Liver (tissue), 3 donors: ENCODE measurements around the gene KCNT1.

Source experiments
- EGR1 ChIP-seq, 2 donors: IDR thresholded peaks; 2 replicates each; pipeline ENCODE4 v1.6.1; 2016 to 2018; ENCODE audit warnings: antibody characterized with exemption in 2 of 2, low read depth in 2 of 2
- GABPA ChIP-seq, 2 donors: IDR thresholded peaks in 1 of 2; conservative IDR thresholded peaks in 1 of 2; 2 replicates each; pipeline ENCODE4 v1.6.1; 2016; ENCODE audit warnings: antibody characterized with exemption in 2 of 2, mild to moderate bottlenecking in 1 of 2, moderate library complexity in 1 of 2
- HNF4A ChIP-seq, 2 donors: conservative IDR thresholded peaks; 2 replicates each; pipeline ENCODE4 v1.6.1; 2016; ENCODE audit warnings: antibody characterized with exemption in 2 of 2, mild to moderate bottlenecking in 2 of 2
- RAD21 ChIP-seq, 2 donors: IDR thresholded peaks; 2 replicates each; pipeline ENCODE4 v1.6.1; 2016; ENCODE audit warnings: antibody characterized with exemption in 2 of 2, mild to moderate bottlenecking in 2 of 2
- RXRA ChIP-seq, 2 donors: IDR thresholded peaks; 2 replicates each; pipeline ENCODE4 v1.6.1; 2017 to 2018; ENCODE audit warnings: antibody characterized with exemption in 2 of 2, mild to moderate bottlenecking in 1 of 2
- SP1 ChIP-seq: IDR thresholded peaks from 2 replicates; pipeline ENCODE4 v1.6.1; 2018; ENCODE audit warnings: antibody characterized with exemption, mild to moderate bottlenecking
- TAF1 ChIP-seq: conservative IDR thresholded peaks from 2 replicates; pipeline ENCODE4 v1.6.1; 2016; ENCODE audit warnings: antibody characterized with exemption, mild to moderate bottlenecking
- YY1 ChIP-seq: IDR thresholded peaks from 2 replicates; pipeline ENCODE4 v1.6.1; 2016; ENCODE audit warnings: antibody characterized with exemption, mild to moderate bottlenecking
- TF ChIP-seq, protein P1 (sequence below): fragments of 150-350 bp; IDR thresholded peaks from 2 replicates; pipeline ENCODE4 v1.5.1; 2017; ENCODE audit warnings: improper control_type of control experiment, low read depth, low read length; ENCODE audit not compliant: missing input control
- TF ChIP-seq, protein P2 (sequence below): IDR thresholded peaks from 2 replicates; pipeline ENCODE4 v1.6.1; 2016; ENCODE audit warnings: antibody characterized with exemption
- TF ChIP-seq, protein P3 (sequence below): IDR thresholded peaks from 2 replicates; pipeline ENCODE4 v1.6.1; 2016; ENCODE audit warnings: antibody characterized with exemption
- TF ChIP-seq, protein P4 (sequence below): IDR thresholded peaks from 2 replicates; pipeline ENCODE4 v1.6.1; 2016; ENCODE audit warnings: antibody characterized with exemption
- TF ChIP-seq, protein P5 (sequence below): IDR thresholded peaks from 2 replicates; pipeline ENCODE4 v1.6.1; 2016; ENCODE audit warnings: antibody characterized with exemption, mild to moderate bottlenecking
- donor health status: healthy.
- donor health status: healthy.

DNA sequence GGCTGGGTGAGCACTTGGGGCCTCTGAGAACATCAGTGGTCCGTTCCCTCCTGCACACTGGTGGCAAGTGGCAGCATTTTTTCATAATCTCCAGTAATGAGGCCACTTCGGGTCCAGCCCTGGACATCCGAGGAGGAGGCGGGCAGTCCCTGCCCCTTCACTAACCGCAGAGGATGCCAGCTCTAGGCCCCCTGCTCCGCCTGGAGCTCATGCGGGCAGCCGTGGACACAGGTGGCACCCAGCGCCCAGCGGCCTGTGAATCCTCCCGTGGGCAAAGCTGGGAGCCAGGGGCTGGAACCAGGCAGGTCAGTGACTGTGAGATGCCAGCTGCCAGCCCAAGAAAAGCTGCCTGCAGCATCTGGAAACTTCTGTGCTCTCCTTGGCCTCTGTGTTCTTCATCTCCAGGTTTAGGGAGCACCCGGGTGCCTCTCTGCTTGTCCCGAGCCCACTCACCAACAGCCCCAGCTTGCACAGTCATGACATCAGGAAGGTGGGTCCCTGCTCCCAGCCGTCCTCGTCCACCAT is 92.4 kb downstream of the KCNT1 start:
- TF ChIP-seq, protein P1, sequence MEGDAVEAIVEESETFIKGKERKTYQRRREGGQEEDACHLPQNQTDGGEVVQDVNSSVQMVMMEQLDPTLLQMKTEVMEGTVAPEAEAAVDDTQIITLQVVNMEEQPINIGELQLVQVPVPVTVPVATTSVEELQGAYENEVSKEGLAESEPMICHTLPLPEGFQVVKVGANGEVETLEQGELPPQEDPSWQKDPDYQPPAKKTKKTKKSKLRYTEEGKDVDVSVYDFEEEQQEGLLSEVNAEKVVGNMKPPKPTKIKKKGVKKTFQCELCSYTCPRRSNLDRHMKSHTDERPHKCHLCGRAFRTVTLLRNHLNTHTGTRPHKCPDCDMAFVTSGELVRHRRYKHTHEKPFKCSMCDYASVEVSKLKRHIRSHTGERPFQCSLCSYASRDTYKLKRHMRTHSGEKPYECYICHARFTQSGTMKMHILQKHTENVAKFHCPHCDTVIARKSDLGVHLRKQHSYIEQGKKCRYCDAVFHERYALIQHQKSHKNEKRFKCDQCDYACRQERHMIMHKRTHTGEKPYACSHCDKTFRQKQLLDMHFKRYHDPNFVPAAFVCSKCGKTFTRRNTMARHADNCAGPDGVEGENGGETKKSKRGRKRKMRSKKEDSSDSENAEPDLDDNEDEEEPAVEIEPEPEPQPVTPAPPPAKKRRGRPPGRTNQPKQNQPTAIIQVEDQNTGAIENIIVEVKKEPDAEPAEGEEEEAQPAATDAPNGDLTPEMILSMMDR, result no peak
- no peak for TF ChIP-seq TAF1
- TF ChIP-seq RAD21 (IDR thresholded peaks at IDR 0.05), result no peak
- no peak for TF ChIP-seq EGR1 (IDR thresholded peaks at IDR 0.05; ENCODE audit: low read depth in 2 of 2)
- no peak for TF ChIP-seq YY1
- no peak for TF ChIP-seq SP1
- no peak for TF ChIP-seq GABPA (IDR thresholded peaks at IDR 0.05 in 1 of 2, conservative IDR thresholded peaks at IDR 0.05 in 1 of 2)
- TF ChIP-seq, protein P2, sequence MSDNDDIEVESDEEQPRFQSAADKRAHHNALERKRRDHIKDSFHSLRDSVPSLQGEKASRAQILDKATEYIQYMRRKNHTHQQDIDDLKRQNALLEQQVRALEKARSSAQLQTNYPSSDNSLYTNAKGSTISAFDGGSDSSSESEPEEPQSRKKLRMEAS, result no peak
- TF ChIP-seq, protein P3, sequence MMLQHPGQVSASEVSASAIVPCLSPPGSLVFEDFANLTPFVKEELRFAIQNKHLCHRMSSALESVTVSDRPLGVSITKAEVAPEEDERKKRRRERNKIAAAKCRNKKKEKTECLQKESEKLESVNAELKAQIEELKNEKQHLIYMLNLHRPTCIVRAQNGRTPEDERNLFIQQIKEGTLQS, result no peak
- TF ChIP-seq, protein P4, sequence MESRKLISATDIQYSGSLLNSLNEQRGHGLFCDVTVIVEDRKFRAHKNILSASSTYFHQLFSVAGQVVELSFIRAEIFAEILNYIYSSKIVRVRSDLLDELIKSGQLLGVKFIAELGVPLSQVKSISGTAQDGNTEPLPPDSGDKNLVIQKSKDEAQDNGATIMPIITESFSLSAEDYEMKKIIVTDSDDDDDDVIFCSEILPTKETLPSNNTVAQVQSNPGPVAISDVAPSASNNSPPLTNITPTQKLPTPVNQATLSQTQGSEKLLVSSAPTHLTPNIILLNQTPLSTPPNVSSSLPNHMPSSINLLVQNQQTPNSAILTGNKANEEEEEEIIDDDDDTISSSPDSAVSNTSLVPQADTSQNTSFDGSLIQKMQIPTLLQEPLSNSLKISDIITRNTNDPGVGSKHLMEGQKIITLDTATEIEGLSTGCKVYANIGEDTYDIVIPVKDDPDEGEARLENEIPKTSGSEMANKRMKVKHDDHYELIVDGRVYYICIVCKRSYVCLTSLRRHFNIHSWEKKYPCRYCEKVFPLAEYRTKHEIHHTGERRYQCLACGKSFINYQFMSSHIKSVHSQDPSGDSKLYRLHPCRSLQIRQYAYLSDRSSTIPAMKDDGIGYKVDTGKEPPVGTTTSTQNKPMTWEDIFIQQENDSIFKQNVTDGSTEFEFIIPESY, result no peak
- TF ChIP-seq, protein P5, sequence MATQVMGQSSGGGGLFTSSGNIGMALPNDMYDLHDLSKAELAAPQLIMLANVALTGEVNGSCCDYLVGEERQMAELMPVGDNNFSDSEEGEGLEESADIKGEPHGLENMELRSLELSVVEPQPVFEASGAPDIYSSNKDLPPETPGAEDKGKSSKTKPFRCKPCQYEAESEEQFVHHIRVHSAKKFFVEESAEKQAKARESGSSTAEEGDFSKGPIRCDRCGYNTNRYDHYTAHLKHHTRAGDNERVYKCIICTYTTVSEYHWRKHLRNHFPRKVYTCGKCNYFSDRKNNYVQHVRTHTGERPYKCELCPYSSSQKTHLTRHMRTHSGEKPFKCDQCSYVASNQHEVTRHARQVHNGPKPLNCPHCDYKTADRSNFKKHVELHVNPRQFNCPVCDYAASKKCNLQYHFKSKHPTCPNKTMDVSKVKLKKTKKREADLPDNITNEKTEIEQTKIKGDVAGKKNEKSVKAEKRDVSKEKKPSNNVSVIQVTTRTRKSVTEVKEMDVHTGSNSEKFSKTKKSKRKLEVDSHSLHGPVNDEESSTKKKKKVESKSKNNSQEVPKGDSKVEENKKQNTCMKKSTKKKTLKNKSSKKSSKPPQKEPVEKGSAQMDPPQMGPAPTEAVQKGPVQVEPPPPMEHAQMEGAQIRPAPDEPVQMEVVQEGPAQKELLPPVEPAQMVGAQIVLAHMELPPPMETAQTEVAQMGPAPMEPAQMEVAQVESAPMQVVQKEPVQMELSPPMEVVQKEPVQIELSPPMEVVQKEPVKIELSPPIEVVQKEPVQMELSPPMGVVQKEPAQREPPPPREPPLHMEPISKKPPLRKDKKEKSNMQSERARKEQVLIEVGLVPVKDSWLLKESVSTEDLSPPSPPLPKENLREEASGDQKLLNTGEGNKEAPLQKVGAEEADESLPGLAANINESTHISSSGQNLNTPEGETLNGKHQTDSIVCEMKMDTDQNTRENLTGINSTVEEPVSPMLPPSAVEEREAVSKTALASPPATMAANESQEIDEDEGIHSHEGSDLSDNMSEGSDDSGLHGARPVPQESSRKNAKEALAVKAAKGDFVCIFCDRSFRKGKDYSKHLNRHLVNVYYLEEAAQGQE, result no peak
- TF ChIP-seq HNF4A (conservative IDR thresholded peaks at IDR 0.05), result no peak
- TF ChIP-seq RXRA (IDR thresholded peaks at IDR 0.05), result no peak
